Activated naive CD4-positive, alpha-beta T cell treated with anti-CD3 and anti-CD28 coated beads for 36 hours (primary cell): Measurements from ENCODE around the gene CABLES2. TPM values are rescaled to one million over a fixed set of nuclear protein-coding genes. Genes with fewer than 3 reads are reported as not detected.

Experiments used
- CTCF ChIA-PET: fragments of 350-600 bp; sonication (Branson Sonifier 250); formaldehyde crosslinking; loops from one replicate; lab custom pipeline; 2021; ENCODE audit warnings: antibody characterized with exemption; lab: Charles Lee
- DNase-seq: peaks from one replicate; pipeline ENCODE4 v3.0.0-alpha.2; 2020
- H3K27ac Mint-ChIP-seq: one replicate; pipeline ENCODE4 v1.8.0; 2021; ENCODE audit warnings: mild to moderate bottlenecking, mixed read lengths
- H3K27me3 Mint-ChIP-seq: one replicate; pipeline ENCODE4 v1.8.0; 2021; ENCODE audit warnings: low read depth, mixed read lengths
- H3K36me3 Mint-ChIP-seq: one replicate; pipeline ENCODE4 v1.8.0; 2021; ENCODE audit warnings: low read depth, mixed read lengths
- H3K4me1 Mint-ChIP-seq: one replicate; pipeline ENCODE4 v1.8.0; 2021; ENCODE audit warnings: low read depth, mixed read lengths
- H3K4me3 Mint-ChIP-seq: one replicate; pipeline ENCODE4 v1.8.0; 2021; ENCODE audit warnings: mild to moderate bottlenecking, moderate library complexity, mixed read lengths
- H3K9me3 Mint-ChIP-seq: one replicate; pipeline ENCODE4 v1.8.0; 2021; ENCODE audit warnings: mixed read lengths
- intact Hi-C: fragments of 100-400 bp; cut with micrococcal nuclease; formaldehyde crosslinking; loops from one replicate; pipeline ENCODE4 v1.15.1; 2023
- total RNA-seq, 2 experiments: library from RNA; stranded (reverse); gene quantifications; one replicate each; pipeline ENCODE4 v1.2.3, GENCODE V29; 2021

CABLES2 gene
- total RNA-seq, 2 experiments from 2014 or later = 3.6 to 5.1 TPM

DNA sequence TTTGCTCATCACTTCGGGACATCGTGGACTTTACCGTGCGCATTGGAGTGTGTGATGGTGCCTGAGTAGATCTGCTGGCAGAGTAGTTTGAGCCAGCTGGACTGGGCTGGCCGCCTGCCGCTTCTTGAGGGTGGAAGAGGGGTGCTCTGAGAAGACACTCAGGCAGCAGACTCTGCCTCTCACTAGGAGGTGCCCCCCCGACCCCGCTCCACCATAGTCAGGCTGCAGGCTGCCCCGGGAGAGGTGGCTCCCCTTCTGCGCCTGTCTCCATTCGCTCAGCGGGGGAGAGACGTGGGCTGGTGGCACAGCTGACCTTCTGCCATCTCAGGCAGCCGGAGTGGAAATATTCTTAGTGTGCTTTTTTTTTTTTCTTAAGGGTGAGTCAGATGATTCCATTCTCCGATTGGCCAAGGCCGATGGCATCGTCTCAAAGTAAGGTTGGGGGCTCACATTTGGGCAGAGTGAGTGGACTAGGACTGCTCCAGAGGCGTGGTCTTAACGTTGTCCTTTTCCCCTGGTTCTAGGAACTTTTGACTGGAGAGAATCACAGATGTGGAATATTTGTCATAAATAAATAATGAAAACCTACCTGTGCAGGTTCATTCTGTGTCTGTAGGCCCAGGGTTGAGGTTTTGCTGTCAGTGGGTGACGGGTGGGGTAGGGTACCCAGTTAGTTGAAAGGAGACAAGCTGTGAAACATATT is 19.0 kb downstream of the CABLES2 start:
- Mint-ChIP-seq H3K36me3 (peaks cover 34% of the 10 kb centered on the region), H3K27me3 (no peaks in the 10 kb centered on the region), H3K9me3 (no peaks in the 10 kb centered on the region), H3K27ac (peak overlapping the region; percentile 63), H3K4me3 (peak overlapping the region; percentile 87), H3K4me1 (peaks cover 41% of the 10 kb centered on the region)
- CTCF ChIA-PET = interaction anchor here (0.7 to 1.5 kb wide), 2 partner anchors 86 to 111 kb away, joined by 3 read pairs; no protein-coding TSS in a partner anchor
- intact Hi-C loops = loop anchor here (1.0 to 10.0 kb wide), 8 partner anchors 16 to 363 kb away; partner anchors contain the start of genes ADRM1, LSM14B and OSBPL2
- DNase-seq = no peak

DNA sequence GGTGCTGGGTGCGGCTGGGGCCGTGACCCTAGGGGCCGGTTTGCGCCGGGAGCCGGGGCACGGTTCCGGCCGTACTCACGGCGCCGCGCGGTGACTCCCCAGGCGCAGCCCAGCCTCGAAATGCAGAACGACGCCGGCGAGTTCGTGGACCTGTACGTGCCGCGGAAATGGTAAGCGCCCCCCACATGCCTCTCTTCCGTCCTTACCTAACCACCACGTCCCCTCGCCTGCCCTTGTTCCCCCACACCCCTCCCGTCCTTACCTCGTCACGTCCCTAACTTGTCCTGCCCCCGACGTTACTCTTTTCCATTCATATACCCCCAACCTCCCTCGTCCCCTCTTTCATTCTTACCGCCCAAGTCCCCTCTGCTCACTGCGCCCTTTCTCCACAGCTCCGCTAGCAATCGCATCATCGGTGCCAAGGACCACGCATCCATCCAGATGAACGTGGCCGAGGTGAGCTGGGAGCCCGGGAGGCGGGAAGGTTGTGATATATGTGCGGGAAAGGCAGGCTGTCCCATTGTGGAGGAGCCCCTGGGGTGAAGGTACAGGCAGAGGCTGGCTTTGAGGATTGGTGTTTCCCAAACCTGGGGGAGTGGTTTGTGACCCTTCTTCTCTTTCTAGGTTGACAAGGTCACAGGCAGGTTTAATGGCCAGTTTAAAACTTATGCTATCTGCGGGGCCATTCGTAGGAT is 19.7 kb downstream of the CABLES2 start:
- Mint-ChIP-seq H3K27me3 (no peaks in the 10 kb centered on the region), H3K9me3 (no peaks in the 10 kb centered on the region), H3K27ac (peak overlapping the region; percentile 71), H3K4me3 (peak overlapping the region; percentile 87), H3K4me1 (peaks cover 46% of the 10 kb centered on the region), H3K36me3 (peaks cover 39% of the 10 kb centered on the region)
- CTCF ChIA-PET = interaction anchor here (0.6 kb wide), 1 partner anchor 258 kb away, joined by 6 read pairs; no protein-coding TSS in a partner anchor
- no peak for DNase-seq
- intact Hi-C loops = loop anchor here (1.0 to 10.0 kb wide), 7 partner anchors 85 to 363 kb away; partner anchors contain the start of genes ADRM1, LSM14B and OSBPL2

DNA sequence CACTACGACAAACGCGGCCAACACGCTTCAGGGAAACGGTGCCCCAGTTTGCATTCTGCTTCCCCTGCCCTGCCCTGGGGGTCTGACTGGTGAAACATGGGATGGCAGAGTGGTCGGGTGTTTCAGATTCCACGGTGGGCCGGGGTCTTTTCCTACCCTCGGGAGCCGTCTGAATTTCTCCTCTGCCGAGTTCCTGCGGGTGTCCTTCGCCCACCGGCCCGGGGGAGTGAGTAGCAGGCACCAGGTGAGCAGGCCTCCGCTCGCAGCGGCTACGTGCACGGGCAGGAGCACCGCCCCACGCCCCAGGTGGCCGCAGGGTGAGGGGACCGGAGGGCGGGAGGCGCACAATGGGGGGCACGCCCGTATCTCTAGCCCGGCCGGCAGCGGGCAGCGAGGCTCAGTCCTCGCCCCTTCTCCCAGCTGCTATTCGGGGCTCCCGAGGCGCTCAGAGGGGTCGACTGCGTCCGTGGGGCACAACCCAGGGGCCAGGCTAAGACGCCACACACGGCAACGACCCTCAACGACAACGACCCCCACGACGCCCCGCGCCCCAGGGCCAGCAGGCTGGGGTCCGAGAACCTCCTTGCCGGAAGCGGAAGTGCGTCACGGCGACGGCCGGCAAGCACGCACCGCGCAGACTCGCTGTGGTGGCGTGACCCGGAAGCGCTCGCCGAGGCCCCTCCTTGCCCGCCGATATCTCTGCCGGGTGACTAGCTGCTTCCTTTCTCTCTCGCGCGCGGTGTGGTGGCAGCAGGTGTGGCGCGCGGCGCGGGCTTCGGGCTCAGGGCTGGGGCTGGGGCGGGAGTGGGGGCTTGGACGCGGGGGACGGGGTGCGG is 20.5 kb downstream of the CABLES2 start, which contains the start of gene RPS21:
Gene RPS21 (plus strand): TSS at position 721 of the 836 bp plus-strand sequence. CDS start 236 bp downstream, outside the sequence.
- CTCF ChIA-PET = interaction anchor here (0.6 to 0.9 kb wide), 2 partner anchors 86 to 257 kb away, joined by 4 to 6 read pairs; no protein-coding TSS in a partner anchor
- Mint-ChIP-seq H3K27me3 (no peaks in the 10 kb centered on the region), H3K36me3 (peaks cover 45% of the 10 kb centered on the region), H3K9me3 (peaks cover 3% of the 10 kb centered on the region), H3K27ac (peak within 1 kb of the TSS; percentile 76), H3K4me3 (peak within 1 kb of the TSS; percentile 87), H3K4me1 (peaks cover 51% of the 10 kb centered on the region)
- intact Hi-C loops = loop anchor here (1.0 to 10.0 kb wide), 7 partner anchors 84 to 362 kb away; partner anchors contain the start of genes ADRM1, LSM14B and OSBPL2
- peak; percentile 94 for DNase-seq

DNA sequence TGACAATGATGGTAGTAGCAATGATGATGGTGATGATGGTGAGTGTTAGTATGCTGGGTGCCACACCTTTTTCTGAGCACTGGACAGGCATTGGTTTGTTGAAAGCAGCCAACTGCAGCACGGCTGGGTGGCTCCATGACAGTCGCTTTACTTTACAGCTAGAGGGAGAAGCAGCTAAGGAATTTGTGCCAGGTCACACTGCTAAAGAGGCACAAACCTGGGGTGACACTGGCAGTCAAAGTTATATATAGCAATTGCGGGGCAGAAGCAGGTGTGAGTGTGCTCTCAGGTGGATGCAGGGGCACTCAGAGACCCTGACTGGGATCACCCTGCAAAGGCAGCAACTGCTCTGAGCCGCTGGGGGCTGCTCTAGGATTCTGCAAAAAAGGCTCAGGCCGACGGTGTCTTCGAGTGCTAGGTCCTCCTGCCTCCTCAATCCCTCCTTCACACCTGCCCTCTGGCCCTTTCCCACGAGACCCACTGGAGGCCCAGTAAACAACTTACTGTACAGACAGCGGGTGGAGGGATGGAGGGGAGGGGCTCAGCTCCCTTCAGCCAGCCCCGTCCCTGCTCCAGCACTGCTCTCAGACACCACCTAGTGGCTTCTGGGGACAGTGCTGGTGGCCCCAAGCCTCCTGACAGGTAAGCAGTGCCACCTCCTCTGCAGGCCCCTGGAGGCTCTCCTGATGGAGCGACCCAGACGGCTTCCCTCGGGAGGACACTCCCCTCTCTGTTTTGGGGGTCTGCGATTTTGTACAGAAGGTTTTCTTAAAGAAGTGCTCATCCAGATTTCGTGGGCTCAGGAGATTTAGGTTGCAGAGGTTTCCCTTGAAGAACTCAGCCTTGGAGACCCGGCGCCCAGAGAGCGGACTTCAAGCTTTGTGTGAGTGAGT is 24.5 kb downstream of the CABLES2 start:
- CTCF ChIA-PET = interaction anchor here (0.6 to 2.3 kb wide), 17 partner anchors 9 to 371 kb away, joined by 3 to 15 read pairs (median 3); partner anchors contain the start of genes ADRM1 and SLCO4A1
- Mint-ChIP-seq H3K4me3 (no peak overlapping the region), H3K27ac (no peak overlapping the region), H3K4me1 (peaks cover 34% of the 10 kb centered on the region), H3K9me3 (peaks cover 3% of the 10 kb centered on the region), H3K36me3 (peaks cover 19% of the 10 kb centered on the region), H3K27me3 (no peaks in the 10 kb centered on the region)
- intact Hi-C loops = loop anchor here (1.0 to 10.0 kb wide), 2 partner anchors 80 to 358 kb away; partner anchors contain the start of gene ADRM1
- peak; percentile 86 for DNase-seq

DNA sequence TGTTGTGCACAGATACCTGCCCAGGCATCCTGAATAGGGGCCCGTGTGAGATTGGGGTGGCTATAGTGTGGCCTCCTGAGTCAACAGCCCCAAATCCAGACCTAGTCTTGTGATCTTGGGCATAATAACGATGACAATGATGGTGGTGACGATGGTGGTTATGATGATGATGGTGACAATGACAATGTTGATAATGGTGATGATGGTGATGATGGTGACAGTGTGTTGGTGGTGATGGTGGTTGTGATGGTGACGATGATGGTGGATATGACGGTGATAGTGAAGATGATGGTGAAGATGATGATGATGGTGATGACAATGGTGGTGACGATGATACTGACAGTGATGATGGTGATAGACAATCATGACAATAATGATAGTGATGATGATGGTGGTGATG is 25.2 kb downstream of the CABLES2 start:
- peaks cover 16% of the 10 kb centered on the region for H3K36me3 Mint-ChIP-seq
- H3K4me1 Mint-ChIP-seq = peaks cover 33% of the 10 kb centered on the region
- peak overlapping the region; percentile 1 for H3K27ac Mint-ChIP-seq
- no peak overlapping the region for H3K4me3 Mint-ChIP-seq
- H3K27me3 Mint-ChIP-seq = no peaks in the 10 kb centered on the region
- intact Hi-C loops = loop anchor here (1.0 to 10.0 kb wide), 2 partner anchors 80 to 357 kb away; partner anchors contain the start of gene ADRM1
- H3K9me3 Mint-ChIP-seq = peaks cover 3% of the 10 kb centered on the region
- CTCF ChIA-PET = interaction anchor here (0.9 to 2.3 kb wide), 6 partner anchors 10 to 370 kb away, joined by 3 to 15 read pairs (median 4); partner anchors contain the start of gene ADRM1
- DNase-seq = no peak

DNA sequence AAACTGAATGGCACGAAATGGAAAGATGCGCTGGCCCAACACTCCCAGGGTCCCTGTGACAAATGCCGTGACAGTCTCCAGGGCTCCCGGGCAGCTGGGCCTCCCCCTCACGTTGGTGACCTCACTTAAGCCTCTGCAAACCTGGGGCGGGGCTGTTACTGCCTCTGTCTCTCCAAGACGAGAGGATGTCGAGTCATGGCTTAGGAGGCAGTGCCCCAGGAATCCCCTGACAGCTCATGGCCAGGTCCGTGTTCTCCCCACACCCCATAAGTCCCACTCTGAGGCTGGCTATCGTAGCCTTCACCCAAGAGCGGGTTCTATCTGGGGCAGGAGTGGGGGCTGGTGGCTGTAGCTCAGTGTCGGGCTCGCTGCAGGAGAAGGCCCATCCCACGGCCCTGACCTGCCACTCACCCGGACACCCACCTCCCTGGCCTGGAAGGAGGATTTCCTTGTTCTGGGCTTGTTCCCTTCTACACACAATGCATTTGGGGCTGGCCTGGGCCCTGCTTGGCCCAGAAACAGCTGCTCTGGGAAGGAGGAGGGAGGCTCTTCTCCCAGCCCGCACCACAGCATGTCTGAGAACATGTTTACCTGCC is 25.8 kb downstream of the CABLES2 start:
- no peak overlapping the region for H3K27ac Mint-ChIP-seq
- no peaks in the 10 kb centered on the region for H3K27me3 Mint-ChIP-seq
- peaks cover 15% of the 10 kb centered on the region for H3K36me3 Mint-ChIP-seq
- peaks cover 33% of the 10 kb centered on the region for H3K4me1 Mint-ChIP-seq
- peaks cover 3% of the 10 kb centered on the region for H3K9me3 Mint-ChIP-seq
- CTCF ChIA-PET = interaction anchor here (0.6 kb wide), 1 partner anchor 302 kb away, joined by 3 read pairs; no protein-coding TSS in a partner anchor
- no peak overlapping the region for H3K4me3 Mint-ChIP-seq
- intact Hi-C loops = loop anchor here (10.0 kb wide), 1 partner anchor 356 kb away; no protein-coding TSS in a partner anchor
- peak; percentile 55 for DNase-seq

DNA sequence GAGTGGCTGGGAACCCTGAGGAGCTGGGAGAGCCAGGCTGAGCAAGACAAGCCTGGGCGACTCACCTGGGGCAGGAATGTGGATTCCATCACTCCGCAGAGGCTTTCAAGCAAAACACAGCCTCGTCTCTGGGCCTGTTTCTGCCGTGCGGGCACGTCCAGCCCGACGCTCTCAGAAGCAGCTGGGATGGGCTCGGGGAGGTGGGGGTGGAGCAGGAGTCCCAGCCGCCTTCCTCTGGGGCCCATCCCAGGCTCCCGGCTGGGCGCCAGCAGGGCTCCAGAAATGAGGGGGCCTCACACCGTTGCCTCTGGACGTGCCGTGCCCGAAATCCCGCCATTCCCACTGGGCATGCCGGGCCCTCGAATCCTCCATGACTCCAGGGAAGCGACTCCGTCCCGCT is 28.9 kb downstream of the CABLES2 start:
- intact Hi-C loops = no loop called here
- Mint-ChIP-seq H3K36me3 (peaks cover 11% of the 10 kb centered on the region), H3K27me3 (no peaks in the 10 kb centered on the region), H3K4me3 (no peak overlapping the region), H3K9me3 (peaks cover 3% of the 10 kb centered on the region), H3K4me1 (peaks cover 14% of the 10 kb centered on the region), H3K27ac (no peak overlapping the region)
- no peak for DNase-seq
- CTCF ChIA-PET = no interaction called here

DNA sequence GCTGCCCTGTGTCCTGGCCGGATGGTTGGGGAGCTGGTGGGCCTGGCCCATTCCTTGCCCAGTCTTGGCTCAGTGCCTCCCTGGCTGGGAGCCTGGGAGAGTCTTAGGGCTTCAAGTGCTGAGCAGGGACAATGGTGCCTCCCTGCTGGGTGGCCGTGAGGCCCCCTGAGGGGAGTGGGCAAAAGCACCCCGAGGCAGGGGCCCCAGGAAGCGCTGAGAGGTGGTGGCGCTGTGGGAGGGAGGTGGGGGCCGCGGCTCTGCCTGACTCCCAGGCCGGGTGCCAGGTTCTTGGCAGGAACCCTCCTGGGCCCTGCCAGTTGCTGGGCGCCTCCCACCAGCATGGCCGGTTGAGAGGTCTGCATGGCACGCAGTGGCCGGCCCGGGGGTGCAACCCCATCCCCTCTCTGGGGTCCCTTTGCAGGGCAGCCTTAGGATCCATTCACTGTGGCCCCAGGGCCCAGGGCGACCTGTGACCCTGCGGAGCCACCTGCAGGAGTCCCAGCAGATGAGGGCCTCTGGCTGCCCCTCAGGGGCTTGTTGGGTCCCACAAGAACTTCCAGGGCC is 29.4 kb downstream of the CABLES2 start:
- Mint-ChIP-seq H3K9me3 (peaks cover 3% of the 10 kb centered on the region), H3K27ac (no peak overlapping the region), H3K36me3 (peaks cover 8% of the 10 kb centered on the region), H3K27me3 (peaks cover 2% of the 10 kb centered on the region), H3K4me1 (peaks cover 10% of the 10 kb centered on the region), H3K4me3 (no peak overlapping the region)
- no peak for DNase-seq
- intact Hi-C loops = no loop called here
- CTCF ChIA-PET = no interaction called here

DNA sequence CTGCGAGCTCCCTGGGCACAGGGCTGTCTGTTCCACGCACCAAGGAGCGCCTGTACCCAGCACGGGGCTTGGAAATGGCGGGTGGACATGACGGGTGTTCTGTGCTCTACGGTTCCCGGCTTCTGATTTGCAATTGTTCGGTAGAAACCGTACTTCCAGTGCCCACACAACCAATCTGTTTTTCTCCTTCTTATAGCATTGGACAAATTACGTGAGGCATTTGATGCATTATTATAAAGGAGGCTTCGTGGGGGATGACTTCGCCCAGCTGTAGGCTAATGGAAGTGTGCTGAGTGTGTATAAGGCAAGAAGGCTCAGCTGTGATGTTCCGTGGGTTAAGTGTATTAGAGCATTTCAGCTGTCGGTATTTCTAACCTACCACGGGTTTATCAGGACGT is 30.0 kb downstream of the CABLES2 start:
- Mint-ChIP-seq H3K4me3 (no peak overlapping the region), H3K9me3 (peaks cover 3% of the 10 kb centered on the region), H3K27ac (no peak overlapping the region), H3K27me3 (peaks cover 2% of the 10 kb centered on the region), H3K36me3 (peaks cover 4% of the 10 kb centered on the region), H3K4me1 (peaks cover 6% of the 10 kb centered on the region)
- DNase-seq = no peak
- CTCF ChIA-PET = no interaction called here
- intact Hi-C loops = no loop called here
